LNCaP clone FGC (cell line): Measurements from ENCODE around the gene GPBAR1.
"Not testable (repeated sequence)": the region's sequence is repeated elsewhere in the genome, so short reads cannot be mapped to it uniquely, and the experiment has no call there.

Experiments
- DNase-seq: peaks from one replicate; pipeline ENCODE4 v3.0.0-alpha.2; 2011; ENCODE audit warnings: low read depth
- H3K4me3 ChIP-seq: 2 replicates; pipeline ENCODE4 v1.5.1; 2011; ENCODE audit warnings: mild to moderate bottlenecking, low read depth, low read length, control low read depth
- TF ChIP-seq, protein P1 (sequence below): IDR thresholded peaks from 2 replicates; pipeline ENCODE4 v1.5.1; 2012; ENCODE audit warnings: mild to moderate bottlenecking; ENCODE audit not compliant: control insufficient read depth, insufficient read depth; ENCODE audit errors: extremely low read depth

GPBAR1 gene

DNA sequence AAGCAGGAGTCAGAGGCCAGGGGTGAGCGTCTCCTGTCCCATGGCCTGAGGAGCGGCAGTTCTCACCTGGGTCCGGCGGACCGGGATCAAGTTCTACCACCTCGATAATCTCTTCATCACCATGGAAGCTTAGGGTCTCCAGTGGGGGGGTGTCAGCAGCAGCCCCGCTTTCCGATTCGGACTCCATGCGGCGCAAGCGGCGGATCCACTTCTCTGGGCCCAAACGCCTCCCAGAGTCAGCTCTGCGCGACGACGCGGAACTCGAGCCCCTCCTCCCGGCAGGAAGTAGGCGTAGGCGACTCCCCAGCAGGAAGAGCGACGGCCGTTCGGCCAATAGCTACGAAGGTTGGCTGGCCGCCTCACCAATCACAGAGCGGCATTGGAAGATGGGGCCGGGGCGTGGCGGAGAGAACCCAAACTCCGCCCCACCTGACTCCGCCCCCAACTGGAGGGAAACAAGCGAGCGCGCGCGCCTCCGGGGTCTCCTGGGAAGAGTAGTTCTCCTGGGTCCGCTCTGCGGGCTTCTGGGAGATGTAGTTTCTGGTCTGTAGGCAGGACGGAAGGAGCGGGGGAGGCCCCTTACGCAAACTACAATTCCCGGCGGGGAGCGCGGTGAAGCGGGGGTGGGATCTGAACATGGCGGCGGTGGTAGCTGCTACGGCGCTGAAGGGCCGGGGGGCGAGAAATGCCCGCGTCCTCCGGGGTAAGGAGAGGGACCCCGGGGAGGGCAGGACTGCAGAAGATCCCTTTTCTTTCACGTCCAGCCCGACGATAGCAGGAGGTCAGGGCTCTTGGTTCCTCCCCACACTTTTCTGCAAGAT lies 9.3 kb downstream of the GPBAR1 start, which contains the start of the genes AAMP and PNKD:
Gene AAMP, minus strand, starts transcription at position 238 of the 821 bp plus-strand sequence. Its CDS starts 51 bp downstream, at position 187.
Gene PNKD, plus strand, starts transcription at position 620 of the 821 bp plus-strand sequence. Its CDS starts 17 bp downstream, at position 637.
- peak within 1 kb of the TSS; percentile 93 for H3K4me3 ChIP-seq
- peak; percentile 94 for DNase-seq
- TF ChIP-seq, protein P1, sequence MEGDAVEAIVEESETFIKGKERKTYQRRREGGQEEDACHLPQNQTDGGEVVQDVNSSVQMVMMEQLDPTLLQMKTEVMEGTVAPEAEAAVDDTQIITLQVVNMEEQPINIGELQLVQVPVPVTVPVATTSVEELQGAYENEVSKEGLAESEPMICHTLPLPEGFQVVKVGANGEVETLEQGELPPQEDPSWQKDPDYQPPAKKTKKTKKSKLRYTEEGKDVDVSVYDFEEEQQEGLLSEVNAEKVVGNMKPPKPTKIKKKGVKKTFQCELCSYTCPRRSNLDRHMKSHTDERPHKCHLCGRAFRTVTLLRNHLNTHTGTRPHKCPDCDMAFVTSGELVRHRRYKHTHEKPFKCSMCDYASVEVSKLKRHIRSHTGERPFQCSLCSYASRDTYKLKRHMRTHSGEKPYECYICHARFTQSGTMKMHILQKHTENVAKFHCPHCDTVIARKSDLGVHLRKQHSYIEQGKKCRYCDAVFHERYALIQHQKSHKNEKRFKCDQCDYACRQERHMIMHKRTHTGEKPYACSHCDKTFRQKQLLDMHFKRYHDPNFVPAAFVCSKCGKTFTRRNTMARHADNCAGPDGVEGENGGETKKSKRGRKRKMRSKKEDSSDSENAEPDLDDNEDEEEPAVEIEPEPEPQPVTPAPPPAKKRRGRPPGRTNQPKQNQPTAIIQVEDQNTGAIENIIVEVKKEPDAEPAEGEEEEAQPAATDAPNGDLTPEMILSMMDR: no peak

DNA sequence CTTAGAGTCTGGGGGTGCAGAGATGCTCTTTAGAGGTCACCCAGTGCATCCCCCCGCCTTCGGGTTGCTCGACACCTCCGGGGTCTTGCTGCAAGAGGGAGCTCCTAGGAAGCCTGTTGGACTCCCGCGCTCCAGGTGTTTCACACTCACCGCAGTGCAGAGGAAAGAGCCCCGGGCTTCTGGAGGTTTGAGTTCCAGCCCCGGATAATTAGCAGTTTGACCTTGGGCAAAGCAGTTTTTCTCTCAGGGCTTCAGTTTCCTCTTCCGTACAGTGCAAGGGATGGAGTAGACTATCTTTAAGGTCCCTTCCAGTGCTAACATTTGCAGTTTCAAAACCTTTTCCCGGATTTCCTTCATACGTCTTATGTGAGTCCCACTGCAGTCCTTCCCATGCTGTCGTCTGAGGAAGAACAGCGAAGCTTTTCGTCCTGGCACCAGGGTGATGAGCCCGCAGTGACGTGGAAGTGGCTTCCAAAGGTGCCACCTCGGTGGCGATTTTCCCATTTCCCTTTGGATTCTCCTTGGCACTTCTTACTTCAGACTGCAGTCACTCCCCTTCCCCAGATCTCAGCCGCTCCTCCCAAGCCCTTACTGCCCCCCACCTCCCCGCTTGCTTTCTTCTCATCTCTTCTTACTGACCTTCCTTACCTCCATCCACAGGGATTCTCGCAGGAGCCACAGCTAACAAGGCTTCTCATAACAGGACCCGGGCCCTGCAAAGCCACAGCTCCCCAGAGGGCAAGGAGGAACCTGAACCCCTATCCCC lies 10.1 kb downstream of the GPBAR1 start:
- H3K4me3 ChIP-seq: peak overlapping the region; percentile 72
- TF ChIP-seq, protein P1: no peak
- DNase-seq: no peak

- TF ChIP-seq, protein P1: no peak
- H3K4me3 ChIP-seq: peak overlapping the region; percentile 72
- no peak for DNase-seq
Observed at GRCh38 chr2:218271487-218271797, 10.6 kb downstream of the GPBAR1 start.

DNA sequence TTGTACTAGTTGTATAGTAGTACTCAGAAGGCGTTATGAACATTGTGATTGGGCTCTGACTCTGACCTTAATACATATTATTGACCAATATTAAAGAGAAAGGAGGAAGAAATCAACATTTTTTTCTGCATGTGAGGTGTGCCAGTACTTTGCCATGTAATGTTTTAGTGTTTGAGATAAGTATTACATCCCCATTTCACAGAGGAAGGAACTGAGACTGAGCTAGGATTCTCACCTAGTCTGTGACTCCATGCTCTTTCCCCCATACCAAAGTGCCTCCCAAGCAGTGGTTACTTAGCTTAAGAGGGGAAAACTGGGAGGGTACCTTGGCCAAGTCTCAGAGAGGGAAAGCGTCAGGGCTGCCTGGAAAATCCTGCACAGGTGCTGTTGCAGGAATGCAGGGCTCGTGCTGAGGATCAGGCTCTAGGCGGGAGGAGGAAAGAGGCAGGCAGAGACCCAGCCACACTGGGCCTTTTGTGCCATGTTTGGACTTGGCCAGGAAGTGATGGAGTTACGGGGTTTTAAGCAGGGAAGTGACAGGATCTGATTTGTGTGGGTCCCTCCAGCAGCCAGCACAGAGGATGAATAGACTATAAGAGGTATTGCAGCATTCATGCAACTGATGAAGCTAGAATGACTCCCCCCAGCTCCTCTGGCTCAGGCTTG lies 11.2 kb downstream of the GPBAR1 start:
- TF ChIP-seq, protein P1: no peak
- peak overlapping the region; percentile 72 for H3K4me3 ChIP-seq
- no peak for DNase-seq

- DNase-seq: peak; percentile 83
- no peak overlapping the region for H3K4me3 ChIP-seq
- TF ChIP-seq, protein P1: peak; percentile 86
Observed at GRCh38 chr2:218272531-218273212, 11.9 kb downstream of the GPBAR1 start.

DNA sequence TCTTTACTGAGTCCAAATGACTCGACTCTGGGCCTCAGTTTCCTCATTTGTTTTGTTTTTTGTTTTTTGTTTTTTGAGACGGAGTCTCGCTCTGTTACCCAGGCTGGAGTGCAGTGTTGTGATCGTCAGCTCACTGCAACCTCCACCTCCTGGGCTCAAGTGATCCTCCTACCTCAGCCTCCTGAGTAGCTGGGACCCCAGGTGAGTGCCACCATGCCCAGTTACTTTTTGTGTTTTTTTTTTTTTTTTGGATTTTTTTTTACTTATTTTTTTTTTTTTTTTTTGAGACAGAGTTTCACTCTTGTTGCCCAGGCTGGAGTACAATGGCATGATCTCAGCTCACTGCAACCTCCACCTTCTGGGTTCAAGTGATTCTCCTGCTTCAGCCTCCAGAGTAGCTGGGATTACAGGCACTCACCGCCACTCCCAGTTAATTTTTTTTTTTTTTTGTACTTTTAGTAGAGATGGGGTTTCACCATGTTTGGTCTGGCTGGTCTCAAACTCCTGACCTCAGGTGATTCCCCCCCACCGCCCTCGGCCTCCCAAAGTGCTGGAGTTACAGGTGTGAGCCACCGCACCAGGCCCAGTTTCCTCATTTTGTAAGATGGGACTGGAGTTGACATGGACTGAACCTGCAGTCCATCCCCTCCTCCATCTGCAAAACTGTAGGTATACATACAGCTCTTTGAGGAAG lies 12.5 kb downstream of the GPBAR1 start:
- DNase-seq, H3K4me3 ChIP-seq: not testable (repeated sequence)
